Stimulated activated naive CD8-positive, alpha-beta T cell treated with anti-CD3 and anti-CD28 coated beads, Interleukin-15, amount 100 ng/mL, for 72 hours (primary cell): ENCODE measurements around the gene GRIN3A.

Experiments
- ATAC-seq: fragments of 150-1000 bp; cut with Tn5 transposase; 2 replicates; pipeline ENCODE4 v1.10.0; 2021; ENCODE audit warnings: mild to moderate bottlenecking, moderate library complexity
- DNase-seq, 2 donors: peaks; one replicate each; pipeline ENCODE4 v3.0.0; 2021 to 2022
- H3K27ac Mint-ChIP-seq, 2 donors: one replicate each; pipeline ENCODE4 v1.8.0; 2022; ENCODE audit warnings: mild to moderate bottlenecking in 2 of 2, mixed read lengths in 2 of 2, moderate library complexity in 2 of 2
- H3K27me3 Mint-ChIP-seq: one replicate; pipeline ENCODE4 v1.8.0; 2022; ENCODE audit warnings: mixed read lengths
- H3K4me1 Mint-ChIP-seq: one replicate; pipeline ENCODE4 v1.8.0; 2022; ENCODE audit warnings: mild to moderate bottlenecking, mixed read lengths
- H3K4me3 Mint-ChIP-seq, 2 donors: one replicate each; pipeline ENCODE4 v1.8.0; 2022; ENCODE audit warnings: mild to moderate bottlenecking in 2 of 2, mixed read lengths in 2 of 2, moderate library complexity in 1 of 2
- H3K9me3 Mint-ChIP-seq, 2 donors: one replicate each; pipeline ENCODE4 v1.8.0; 2022; ENCODE audit warnings: mixed read lengths in 2 of 2

The GRIN3A gene

DNA sequence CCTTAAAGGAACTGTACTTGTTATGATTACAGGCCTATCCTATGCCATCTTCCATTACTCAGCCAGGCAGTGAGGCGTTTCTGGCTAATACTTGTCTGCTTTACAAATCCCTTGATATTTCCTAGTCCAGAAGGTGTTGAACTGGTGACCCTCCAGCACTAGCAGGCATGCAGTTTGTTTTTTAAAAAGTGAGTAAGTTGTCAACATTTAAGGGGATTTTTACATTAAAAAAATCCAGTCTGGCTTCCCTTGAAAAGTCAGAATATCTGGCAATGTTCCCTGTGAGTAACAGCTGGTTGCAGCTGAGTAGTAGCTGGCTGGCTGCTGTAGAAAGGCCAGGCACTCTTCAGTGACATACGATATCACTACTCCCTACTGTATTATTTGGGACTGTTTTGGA lies 21.8 kb downstream of the GRIN3A start:
- peaks cover 35% of the 10 kb centered on the region for H3K27me3 Mint-ChIP-seq
- ATAC-seq (no peak), DNase-seq (no peak)
- no peak overlapping the region for H3K4me3 Mint-ChIP-seq
- no peaks in the 10 kb centered on the region for H3K9me3 Mint-ChIP-seq
- H3K27ac Mint-ChIP-seq = no peak overlapping the region
- H3K4me1 Mint-ChIP-seq = no peaks in the 10 kb centered on the region

DNA sequence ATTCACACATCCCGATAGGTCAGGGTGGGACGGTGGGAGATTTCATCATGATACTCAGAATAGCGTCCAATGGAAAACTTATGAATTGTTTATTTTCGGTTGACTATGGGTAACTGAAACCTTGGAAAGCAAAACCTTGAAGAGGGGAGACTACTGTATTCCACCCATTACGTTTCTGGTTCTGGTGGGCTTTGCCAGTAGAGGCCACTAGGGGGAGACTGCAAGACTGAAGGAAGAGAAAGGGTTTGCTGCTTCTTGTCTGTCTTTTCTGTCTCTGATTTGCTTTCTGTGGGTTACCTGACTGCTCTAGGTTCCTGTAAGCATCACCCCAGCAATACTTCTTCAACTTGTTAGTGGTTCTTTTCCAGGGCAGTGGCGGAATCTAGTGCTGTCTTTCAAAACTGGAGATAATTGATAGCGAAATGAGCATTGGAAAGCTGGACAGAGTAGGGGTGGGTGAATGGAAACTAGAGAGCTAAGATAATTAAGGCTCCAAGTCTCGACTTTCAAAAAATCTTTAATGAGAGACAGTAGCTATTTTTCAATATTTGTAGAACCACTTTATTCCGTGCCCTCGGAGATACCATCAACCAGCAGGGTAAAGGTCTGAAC lies 27.0 kb downstream of the GRIN3A start:
- H3K4me1 Mint-ChIP-seq = no peaks in the 10 kb centered on the region
- no peaks in the 10 kb centered on the region for H3K9me3 Mint-ChIP-seq
- H3K4me3 Mint-ChIP-seq = no peak overlapping the region
- peaks cover 29% of the 10 kb centered on the region for H3K27me3 Mint-ChIP-seq
- no peak overlapping the region for H3K27ac Mint-ChIP-seq
- DNase-seq (peak; percentile 20 to 26), ATAC-seq (no peak)

DNA sequence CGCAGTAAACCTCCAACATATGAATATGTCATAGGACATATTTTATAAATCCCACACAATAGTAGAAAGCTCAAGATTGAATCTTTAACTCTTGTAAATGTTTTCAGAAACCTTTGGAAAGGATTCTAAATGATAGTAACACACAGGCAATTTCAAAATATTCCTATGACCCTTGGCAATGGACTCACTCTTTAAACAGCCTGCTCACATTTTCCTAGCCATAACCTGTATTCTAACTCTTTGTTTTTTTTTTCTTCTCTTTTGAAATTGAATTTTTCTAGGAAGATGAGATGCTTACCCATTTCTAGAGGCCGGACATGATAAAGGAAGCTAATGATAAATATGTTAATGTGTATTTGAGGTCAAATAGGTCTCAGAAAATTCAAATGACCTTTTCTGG lies 29.6 kb downstream of the GRIN3A start:
- ATAC-seq = no peak
- Mint-ChIP-seq H3K4me3 (no peak overlapping the region), H3K27me3 (peaks cover 37% of the 10 kb centered on the region), H3K4me1 (peaks cover 12% of the 10 kb centered on the region), H3K27ac (no peak overlapping the region), H3K9me3 (no peaks in the 10 kb centered on the region)
- DNase-seq = no peak

DNA sequence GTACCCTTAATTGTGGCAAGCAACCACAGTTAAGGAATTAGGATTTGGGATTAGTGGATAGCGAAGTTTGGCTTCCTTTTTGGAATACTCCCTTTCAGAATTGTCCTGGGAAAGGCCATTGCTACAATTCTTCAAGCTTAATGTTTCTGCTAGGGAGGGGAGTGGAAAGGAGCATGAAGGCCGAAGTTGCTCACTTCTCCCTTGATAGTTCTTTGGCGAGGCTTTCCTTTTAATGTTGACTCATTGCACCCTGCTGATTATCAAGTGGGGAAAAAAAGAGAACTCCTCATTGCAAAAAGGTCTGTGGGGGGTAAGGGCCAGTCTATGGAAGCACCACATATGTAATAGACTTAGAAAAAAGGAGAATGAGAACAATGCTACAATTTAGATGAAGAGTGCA lies 30.7 kb downstream of the GRIN3A start:
- Mint-ChIP-seq H3K27me3 (peaks cover 37% of the 10 kb centered on the region), H3K4me3 (no peak overlapping the region), H3K9me3 (no peaks in the 10 kb centered on the region), H3K4me1 (peaks cover 12% of the 10 kb centered on the region), H3K27ac (no peak overlapping the region)
- DNase-seq (no peak), ATAC-seq (no peak)

DNA sequence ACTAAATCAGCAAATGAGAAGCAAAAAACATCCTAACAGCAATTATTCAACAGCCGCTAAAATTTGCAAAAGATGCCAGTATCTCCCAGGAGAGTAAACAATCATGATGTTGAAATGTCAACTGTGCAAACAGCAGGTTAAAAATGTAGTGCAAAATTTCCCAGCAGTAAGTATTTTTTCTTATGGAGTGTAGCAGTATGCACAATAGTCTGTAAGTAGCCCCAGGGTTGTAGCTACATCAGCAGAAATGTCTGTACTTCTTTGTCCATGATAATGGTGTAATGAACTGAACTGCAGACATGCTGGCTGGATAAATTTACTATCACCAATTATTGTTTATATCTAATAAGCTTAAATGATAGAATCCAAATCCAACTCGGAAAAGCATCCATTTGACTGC lies 31.4 kb downstream of the GRIN3A start:
- Mint-ChIP-seq H3K4me3 (no peak overlapping the region), H3K9me3 (no peaks in the 10 kb centered on the region), H3K27me3 (peaks cover 30% of the 10 kb centered on the region), H3K27ac (no peak overlapping the region), H3K4me1 (peaks cover 12% of the 10 kb centered on the region)
- no peak for DNase-seq
- ATAC-seq = no peak

DNA sequence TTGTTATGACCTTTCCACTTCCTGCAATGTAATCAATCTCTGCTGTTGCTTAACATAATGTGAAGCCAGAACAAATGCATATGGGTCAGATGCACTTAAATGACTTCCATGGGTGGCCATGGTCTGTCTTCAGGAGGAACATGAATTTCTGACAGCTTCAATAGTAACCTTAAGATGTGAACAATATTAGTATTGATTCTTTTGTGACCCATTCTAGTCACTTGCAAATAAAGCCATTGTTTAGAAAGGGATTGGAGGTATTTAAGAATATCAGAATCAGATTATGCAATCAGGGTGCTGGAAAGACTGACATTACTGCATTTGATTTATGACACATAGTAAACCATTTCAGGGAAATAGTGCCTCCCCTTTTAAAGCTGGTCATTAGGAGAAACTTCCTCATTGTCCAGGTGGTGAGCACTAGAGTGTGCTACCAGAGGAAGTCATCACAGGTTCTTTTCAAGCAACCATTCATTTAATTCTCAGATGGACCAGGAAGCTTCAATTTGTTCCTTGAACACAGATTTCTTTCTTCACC lies 32.1 kb downstream of the GRIN3A start:
- H3K27me3 Mint-ChIP-seq = peaks cover 23% of the 10 kb centered on the region
- H3K27ac Mint-ChIP-seq = no peak overlapping the region
- H3K9me3 Mint-ChIP-seq = no peaks in the 10 kb centered on the region
- DNase-seq = no peak
- peak overlapping the region in 1 of 2 donors; percentile 24 for H3K4me3 Mint-ChIP-seq
- ATAC-seq = no peak
- peaks cover 12% of the 10 kb centered on the region for H3K4me1 Mint-ChIP-seq

DNA sequence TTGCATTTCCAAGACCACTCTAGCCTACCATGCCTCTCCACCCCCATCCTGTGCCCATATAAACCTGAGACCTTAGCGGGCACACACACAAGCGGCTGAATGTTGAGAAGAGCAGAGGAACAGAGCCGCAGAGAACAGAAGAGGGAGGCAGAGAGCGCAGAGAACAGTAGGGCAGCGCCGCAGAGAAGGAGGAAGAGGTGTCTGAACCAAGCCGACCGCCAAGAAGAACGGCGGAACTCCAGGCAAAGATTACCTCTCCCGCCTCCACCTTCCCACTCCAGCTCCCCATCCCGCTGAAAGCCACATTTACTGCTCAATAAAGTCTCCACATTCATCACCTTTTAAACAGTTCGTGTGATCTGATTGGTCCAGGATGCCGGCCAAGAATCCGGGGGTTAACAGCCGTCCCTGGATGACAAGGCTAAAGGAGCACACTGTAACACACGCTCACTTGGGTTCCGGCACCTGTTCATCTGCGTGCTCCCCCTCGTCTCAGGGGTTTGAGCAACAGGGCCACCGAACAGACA lies 33.2 kb downstream of the GRIN3A start:
- Mint-ChIP-seq H3K4me3 (peak overlapping the region; percentile 75 to 83), H3K9me3 (no peaks in the 10 kb centered on the region), H3K4me1 (peaks cover 12% of the 10 kb centered on the region), H3K27me3 (peaks cover 18% of the 10 kb centered on the region), H3K27ac (peak overlapping the region in 1 of 2 donors; percentile 83)
- peak; percentile 94 for ATAC-seq
- peak; percentile 38 to 41 for DNase-seq

DNA sequence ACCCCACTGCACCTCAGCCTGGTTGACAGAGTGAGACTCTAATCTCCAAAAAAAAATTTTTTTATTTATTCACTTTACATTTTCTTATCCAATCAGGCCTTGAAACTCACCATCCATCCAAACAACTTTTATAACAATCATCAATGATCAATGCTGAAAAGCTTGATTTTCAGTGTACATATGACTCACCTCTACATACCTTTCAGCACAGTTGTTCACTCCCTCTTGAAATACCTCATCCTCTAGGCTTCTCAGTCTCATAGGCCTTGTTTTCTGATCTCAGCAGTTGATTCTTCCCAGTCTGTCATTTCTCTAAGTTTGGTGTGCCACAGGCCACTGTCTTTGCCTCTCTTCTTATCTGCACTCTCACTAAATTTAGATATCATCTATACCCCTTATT lies 36.2 kb downstream of the GRIN3A start:
- Mint-ChIP-seq H3K4me3 (no peak overlapping the region), H3K4me1 (peaks cover 12% of the 10 kb centered on the region), H3K9me3 (peaks cover 0 to 5% of the 10 kb centered on the region in 2 donors), H3K27ac (no peak overlapping the region), H3K27me3 (peaks cover 9% of the 10 kb centered on the region)
- no peak for DNase-seq
- ATAC-seq = no peak

DNA sequence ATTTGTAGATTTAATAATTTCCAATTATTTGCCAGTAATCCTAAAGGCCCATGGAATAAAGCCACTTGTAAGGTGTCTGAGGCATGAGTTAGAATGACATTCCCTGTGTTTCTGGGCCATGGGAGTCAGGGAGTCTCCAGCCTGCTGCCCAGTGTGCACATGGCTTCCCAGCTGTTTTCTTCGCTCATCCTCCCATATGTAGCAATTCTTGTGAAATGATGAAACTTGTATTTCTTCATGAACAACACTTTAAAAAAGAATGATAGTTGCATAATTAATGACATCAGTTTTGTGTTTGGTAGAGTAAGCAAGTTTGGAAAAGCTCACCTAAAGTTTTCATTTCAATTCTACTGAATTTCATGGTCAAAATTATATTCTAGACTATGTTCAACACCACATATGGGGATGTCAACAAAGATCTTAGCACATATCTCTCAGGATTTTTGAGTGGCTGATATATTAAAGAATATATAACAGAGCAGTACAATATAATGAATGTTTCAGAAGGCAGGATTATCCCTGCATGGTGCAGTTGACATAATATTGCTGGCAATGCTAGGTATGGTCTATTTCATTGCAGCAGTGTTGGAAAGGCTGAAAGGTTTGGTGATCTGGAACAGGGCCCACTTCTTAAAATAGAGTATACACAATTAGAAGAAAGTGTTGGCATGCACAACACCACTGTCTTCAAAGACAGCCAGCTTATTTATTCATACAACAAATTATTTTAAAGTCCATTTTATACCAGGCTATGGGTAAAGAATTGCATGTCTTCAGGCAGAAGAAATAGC lies 44.7 kb downstream of the GRIN3A start:
- no peaks in the 10 kb centered on the region for H3K9me3 Mint-ChIP-seq
- ATAC-seq (no peak), DNase-seq (no peak)
- no peak overlapping the region for H3K27ac Mint-ChIP-seq
- H3K27me3 Mint-ChIP-seq = peaks cover 14% of the 10 kb centered on the region
- no peaks in the 10 kb centered on the region for H3K4me1 Mint-ChIP-seq
- no peak overlapping the region for H3K4me3 Mint-ChIP-seq

DNA sequence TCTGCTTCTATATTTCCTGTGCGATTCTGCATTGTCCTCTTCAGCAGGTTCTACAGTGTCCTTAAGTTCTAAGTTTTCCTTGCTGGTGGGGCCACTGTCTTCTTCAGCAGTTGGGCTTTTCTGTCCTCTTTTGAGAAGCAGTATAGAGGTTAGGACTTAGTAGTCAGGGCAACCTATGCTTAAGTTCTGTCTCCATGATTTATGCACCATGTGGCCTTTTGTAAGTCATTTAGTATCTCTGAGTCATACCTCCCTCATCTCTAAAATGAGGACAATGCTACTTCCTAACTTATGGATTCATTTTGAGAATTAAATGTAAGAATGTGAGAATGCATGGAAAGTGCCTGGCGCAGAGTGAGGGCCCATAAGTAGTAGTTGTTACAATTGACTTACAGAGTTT lies 46.8 kb downstream of the GRIN3A start:
- no peaks in the 10 kb centered on the region for H3K9me3 Mint-ChIP-seq
- peaks cover 14% of the 10 kb centered on the region for H3K27me3 Mint-ChIP-seq
- H3K4me1 Mint-ChIP-seq = no peaks in the 10 kb centered on the region
- H3K27ac Mint-ChIP-seq = no peak overlapping the region
- H3K4me3 Mint-ChIP-seq = no peak overlapping the region
- ATAC-seq = no peak
- no peak for DNase-seq

DNA sequence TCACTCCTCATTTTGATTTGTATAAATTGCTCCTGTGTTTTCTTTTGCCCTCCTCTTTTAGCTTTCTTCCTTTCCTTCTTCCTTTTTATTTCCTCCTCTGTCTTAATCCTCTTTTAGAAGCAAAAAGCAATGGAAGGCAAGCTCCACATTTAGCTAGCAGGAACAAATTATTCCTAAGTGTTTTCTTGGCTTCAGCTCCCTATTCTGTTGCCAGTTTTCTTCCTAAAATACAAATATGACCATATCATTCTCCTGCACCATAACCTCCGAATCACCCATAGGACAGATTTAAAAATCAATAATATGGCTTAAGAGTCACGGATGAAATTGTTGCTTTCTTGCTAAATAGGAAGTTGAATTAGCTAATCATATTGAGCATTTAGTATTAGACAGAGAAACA lies 49.4 kb downstream of the GRIN3A start:
- Mint-ChIP-seq H3K27me3 (no peaks in the 10 kb centered on the region), H3K27ac (no peak overlapping the region), H3K9me3 (no peaks in the 10 kb centered on the region), H3K4me1 (no peaks in the 10 kb centered on the region), H3K4me3 (no peak overlapping the region)
- DNase-seq (no peak), ATAC-seq (no peak)

DNA sequence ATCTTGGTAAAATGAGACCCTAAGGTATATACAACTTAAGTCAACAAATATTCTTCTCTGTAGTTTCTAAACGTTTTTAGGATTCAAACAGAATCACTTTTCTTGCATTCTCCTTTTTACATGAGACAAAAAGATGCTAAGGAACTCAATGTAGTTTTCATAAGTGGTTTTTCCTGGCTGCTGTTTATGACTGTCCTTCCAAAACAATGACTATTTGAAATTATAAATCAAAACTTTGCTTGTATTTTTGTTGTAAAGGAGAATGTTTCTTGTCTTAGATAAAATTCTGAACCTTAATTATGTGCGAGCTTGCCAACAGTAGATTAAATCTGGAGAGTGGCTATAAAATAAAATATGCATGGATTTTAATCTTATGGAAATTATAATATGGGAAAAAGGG lies 53.8 kb downstream of the GRIN3A start:
- H3K27ac Mint-ChIP-seq = no peak overlapping the region
- ATAC-seq = no peak
- H3K4me1 Mint-ChIP-seq = no peaks in the 10 kb centered on the region
- no peaks in the 10 kb centered on the region for H3K27me3 Mint-ChIP-seq
- H3K4me3 Mint-ChIP-seq = no peak overlapping the region
- H3K9me3 Mint-ChIP-seq = no peaks in the 10 kb centered on the region
- no peak for DNase-seq

DNA sequence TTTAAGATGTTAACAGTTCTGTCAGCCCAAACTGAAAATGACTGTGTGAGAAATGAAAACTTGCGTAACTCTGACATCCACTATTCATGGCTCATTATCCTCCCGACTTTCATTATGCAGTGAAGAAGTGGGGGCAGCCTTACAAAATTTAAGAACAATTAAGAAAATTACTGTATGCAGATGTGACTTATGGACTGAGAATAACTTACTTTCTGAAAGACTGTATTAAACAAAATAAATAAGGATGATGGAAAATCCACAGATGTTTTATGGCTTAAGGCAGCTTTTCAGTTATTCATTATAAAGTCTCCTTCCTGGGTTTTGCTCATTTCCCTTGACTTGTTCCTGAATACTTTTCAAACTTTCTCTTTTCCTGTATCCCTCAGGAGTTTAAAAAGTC lies 55.2 kb downstream of the GRIN3A start:
- H3K4me1 Mint-ChIP-seq = no peaks in the 10 kb centered on the region
- ATAC-seq = no peak
- no peaks in the 10 kb centered on the region for H3K9me3 Mint-ChIP-seq
- no peak for DNase-seq
- no peak overlapping the region for H3K4me3 Mint-ChIP-seq
- H3K27ac Mint-ChIP-seq = no peak overlapping the region
- H3K27me3 Mint-ChIP-seq = no peaks in the 10 kb centered on the region

DNA sequence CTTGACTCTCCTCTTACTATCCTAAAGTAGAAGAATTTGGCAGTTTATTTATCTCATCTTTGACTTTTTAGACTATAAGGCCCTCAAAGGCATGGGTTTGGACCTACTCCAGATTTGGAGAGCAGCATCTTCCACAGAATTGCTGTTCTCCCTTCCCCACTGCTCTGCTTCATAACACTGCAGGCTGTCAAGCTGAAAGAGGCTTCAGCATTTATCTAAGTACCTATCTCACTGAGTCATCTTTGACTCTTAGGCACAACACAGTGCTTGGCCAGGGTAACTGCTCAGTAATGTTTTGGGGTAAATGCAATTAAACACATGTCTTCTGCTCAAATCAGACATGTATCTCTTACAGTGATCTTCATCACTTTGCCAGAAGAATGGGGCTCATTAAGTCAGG lies 60.6 kb downstream of the GRIN3A start:
- no peak overlapping the region for H3K4me3 Mint-ChIP-seq

DNA sequence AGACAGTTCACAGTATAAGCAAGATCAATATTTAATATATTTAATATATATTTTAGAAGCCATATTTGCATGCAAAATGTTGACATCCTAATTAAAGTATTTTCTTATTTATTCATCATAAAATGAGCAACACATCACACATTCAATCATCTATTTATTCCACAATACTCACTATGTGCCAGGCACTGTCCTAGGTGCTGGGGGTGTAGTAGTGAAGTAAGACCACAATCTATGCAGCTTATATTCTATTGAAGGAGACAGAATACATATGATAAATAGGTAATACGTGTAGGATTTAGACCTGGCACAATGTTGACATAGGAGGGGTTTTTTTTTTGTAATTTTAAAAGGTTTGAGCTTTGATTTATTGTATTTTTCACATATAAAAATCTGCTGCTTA lies 63.1 kb downstream of the GRIN3A start:
- Mint-ChIP-seq H3K4me3 (no peak overlapping the region), H3K4me1 (no peaks in the 10 kb centered on the region), H3K27ac (no peak overlapping the region), H3K9me3 (no peaks in the 10 kb centered on the region), H3K27me3 (no peaks in the 10 kb centered on the region)
- no peak for ATAC-seq
- DNase-seq = no peak

More for the DNA sequence above, 60.6 kb downstream of the GRIN3A start:
- Mint-ChIP-seq H3K27me3 (no peaks in the 10 kb centered on the region), H3K9me3 (no peaks in the 10 kb centered on the region), H3K27ac (peak overlapping the region in 1 of 2 donors; percentile 27), H3K4me1 (no peaks in the 10 kb centered on the region)
- ATAC-seq (no peak), DNase-seq (no peak)

DNA sequence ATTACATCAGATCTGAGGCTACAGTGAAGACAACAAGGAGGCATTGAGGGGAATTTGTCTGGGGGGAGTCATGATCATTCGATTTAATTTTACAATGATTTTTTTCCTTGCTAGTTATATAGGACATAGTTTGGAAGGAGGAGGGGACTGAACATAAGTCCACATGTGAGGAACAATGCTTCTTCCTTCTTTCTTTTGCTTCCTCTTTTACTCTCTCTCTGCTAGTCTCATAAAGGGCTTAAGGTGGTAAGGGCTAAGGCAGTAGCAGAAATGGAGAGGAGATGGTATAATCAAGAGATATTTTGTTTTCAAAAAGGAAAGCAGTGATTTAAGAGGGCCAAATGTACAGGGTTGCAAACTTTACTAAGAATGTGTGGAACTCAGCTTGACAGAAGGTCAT lies 64.3 kb downstream of the GRIN3A start:
- H3K27ac Mint-ChIP-seq = no peak overlapping the region
- DNase-seq (no peak), ATAC-seq (no peak)
- H3K9me3 Mint-ChIP-seq = no peaks in the 10 kb centered on the region
- no peaks in the 10 kb centered on the region for H3K4me1 Mint-ChIP-seq
- H3K27me3 Mint-ChIP-seq = no peaks in the 10 kb centered on the region
- no peak overlapping the region for H3K4me3 Mint-ChIP-seq
